Measurements from ENCODE around the gene SLIT1.

The SLIT1 gene

DNA sequence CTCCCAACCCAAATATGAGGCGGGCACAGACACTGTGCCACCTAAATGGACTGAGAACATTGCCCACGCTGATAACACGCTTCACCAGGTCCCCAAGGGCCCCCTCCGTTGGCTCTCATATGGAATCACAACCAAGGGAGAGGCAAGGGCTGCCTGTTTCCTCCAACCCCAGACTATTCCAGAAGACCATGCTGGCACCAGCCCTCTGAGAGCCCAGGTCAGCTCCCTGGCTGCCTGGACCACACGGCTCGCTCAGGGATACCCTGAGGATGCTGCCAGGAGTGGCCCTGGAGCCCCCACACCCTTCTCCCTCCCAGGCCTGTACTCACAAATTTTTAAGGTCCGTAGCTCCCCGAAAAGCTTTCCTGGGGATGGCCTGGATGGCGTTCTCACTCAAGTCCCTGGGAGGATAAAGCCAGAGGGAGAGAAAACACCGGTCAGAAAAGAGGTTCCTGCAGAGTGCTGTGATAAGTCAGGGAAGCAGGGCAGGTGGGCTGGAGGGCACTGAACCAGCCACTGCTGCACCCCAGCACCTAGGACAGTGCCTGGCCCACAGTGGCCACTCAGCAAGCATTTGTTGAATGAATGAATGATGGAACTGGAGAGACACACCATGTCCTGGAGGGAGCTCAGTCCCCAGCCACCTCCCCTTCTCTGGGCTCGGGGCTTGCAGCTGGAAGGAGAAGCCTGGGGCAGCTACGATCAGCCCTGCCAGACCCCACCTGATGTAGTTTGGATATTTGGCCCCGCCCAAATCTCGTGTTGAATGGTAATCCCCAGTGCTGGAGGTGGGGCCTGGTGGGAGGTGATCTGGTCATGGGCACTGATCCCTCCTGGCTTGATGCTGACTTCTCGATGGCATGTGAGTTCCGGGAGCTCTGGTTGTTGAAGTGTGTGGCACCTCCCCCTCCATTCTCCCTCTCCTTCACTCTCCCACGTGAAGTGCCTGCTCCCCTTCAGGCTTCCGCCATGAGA lies 119.8 kb downstream of the SLIT1 start:
- Histone ChIP-seq H3K79me1 (replicated peaks; ENCODE audit: low read length, poor library complexity, severe bottlenecking) (no peaks in the 10 kb centered on the region), H2BK15ac (ENCODE audit: low read depth, poor library complexity, severe bottlenecking) (no peak overlapping the region), H4K91ac (ENCODE audit: low read length) (no peak overlapping the region), H3K18ac (ENCODE audit: low read depth in 1 of 2, low read length in 2 of 2) (no peak overlapping the region), H2AFZ (ENCODE audit: low read depth, low read length) (no peak overlapping the region), H3K4me2 (ENCODE audit: low read length, poor library complexity, severe bottlenecking) (no peak overlapping the region), H2BK5ac (ENCODE audit: low read depth, low read length, poor library complexity, severe bottlenecking) (no peak overlapping the region), H4K8ac (ENCODE audit: low read length) (no peak overlapping the region), H2AK5ac (ENCODE audit: low read length, severe bottlenecking) (no peak overlapping the region), H3K27ac (ENCODE audit: low read length, poor library complexity, severe bottlenecking) (no peak overlapping the region), H3K14ac (ENCODE audit: low read length in 2 of 2) (no peak overlapping the region), H3K4me1 (ENCODE audit: control insufficient read depth, insufficient read depth, low read depth, low read length) (peaks cover 3% of the 10 kb centered on the region), H3K4me3 (ENCODE audit: insufficient read depth in 1 of 2, low read depth in 1 of 2, low read length in 2 of 2) (no peak overlapping the region), H3K9me3 (ENCODE audit: control insufficient read depth, low read length) (peaks cover 9% of the 10 kb centered on the region), H2BK12ac (ENCODE audit: low read length in 2 of 2) (no peak overlapping the region), H3K27me3 (ENCODE audit: control insufficient read depth in 1 of 2, insufficient read depth in 1 of 2, low read length in 2 of 2) (peaks cover 63 to 75% of the 10 kb centered on the region in 2 experiments), H3K23ac (ENCODE audit: low read length in 2 of 2) (no peak overlapping the region), H3K36me3 (ENCODE audit: control insufficient read depth in 1 of 2, insufficient read depth in 2 of 2, low read depth in 1 of 2, low read length in 2 of 2) (no peaks in the 10 kb centered on the region), H2BK120ac (ENCODE audit: low read depth, low read length) (no peak overlapping the region), H3K4ac (ENCODE audit: low read depth in 1 of 2, low read length in 2 of 2) (no peak overlapping the region), H3K9ac (ENCODE audit: low read length) (no peak overlapping the region)
- no peak for DNase-seq
- 66% methylated on average over 18 of the region's 18 CpGs for whole genome bisulfite sequencing

DNA sequence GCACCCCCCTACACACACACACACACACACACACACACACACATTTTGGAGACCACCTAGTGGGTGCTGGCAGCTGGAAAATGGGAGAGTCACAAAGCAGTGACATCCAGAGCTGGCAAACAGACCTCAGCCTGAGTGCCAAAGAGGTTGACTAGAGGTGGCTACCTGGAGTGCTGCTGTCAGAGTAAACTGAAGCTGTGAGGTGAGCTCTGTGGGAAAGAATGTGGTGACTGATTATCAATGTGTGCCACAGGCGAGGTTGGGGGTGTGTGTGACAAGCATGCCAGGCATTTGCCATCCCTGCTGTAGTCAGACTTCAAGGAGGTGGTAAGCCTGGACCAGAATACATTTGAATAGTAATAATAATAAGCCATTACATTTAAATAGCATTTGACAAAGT lies 120.6 kb downstream of the SLIT1 start:
- no peak overlapping the region for H3K4me3 ChIP-seq (ENCODE audit: insufficient read depth in 1 of 2, low read depth in 1 of 2, low read length in 2 of 2)
- no peaks in the 10 kb centered on the region for H3K36me3 ChIP-seq (ENCODE audit: control insufficient read depth in 1 of 2, insufficient read depth in 2 of 2, low read depth in 1 of 2, low read length in 2 of 2)
- H2BK15ac ChIP-seq (ENCODE audit: low read depth, poor library complexity, severe bottlenecking): no peak overlapping the region
- no peak overlapping the region for H2BK12ac ChIP-seq (ENCODE audit: low read length in 2 of 2)
- no peak overlapping the region for H4K8ac ChIP-seq (ENCODE audit: low read length)
- H3K79me1 ChIP-seq (replicated peaks; ENCODE audit: low read length, poor library complexity, severe bottlenecking): no peaks in the 10 kb centered on the region
- no peak overlapping the region for H4K91ac ChIP-seq (ENCODE audit: low read length)
- peaks cover 9% of the 10 kb centered on the region for H3K9me3 ChIP-seq (ENCODE audit: control insufficient read depth, low read length)
- H2AFZ ChIP-seq (ENCODE audit: low read depth, low read length): no peak overlapping the region
- no CpG with 5 or more reads among the region's 1 CpG for WGBS
- no peak overlapping the region for H3K9ac ChIP-seq (ENCODE audit: low read length)
- DNase-seq: no peak
- no peak overlapping the region for H3K18ac ChIP-seq (ENCODE audit: low read depth in 1 of 2, low read length in 2 of 2)
- no peak overlapping the region for H2BK120ac ChIP-seq (ENCODE audit: low read depth, low read length)
- H2BK5ac ChIP-seq (ENCODE audit: low read depth, low read length, poor library complexity, severe bottlenecking): no peak overlapping the region
- no peak overlapping the region for H3K14ac ChIP-seq (ENCODE audit: low read length in 2 of 2)
- no peak overlapping the region for H3K4me2 ChIP-seq (ENCODE audit: low read length, poor library complexity, severe bottlenecking)
- no peak overlapping the region for H3K23ac ChIP-seq (ENCODE audit: low read length in 2 of 2)
- H3K4me1 ChIP-seq (ENCODE audit: control insufficient read depth, insufficient read depth, low read depth, low read length): peaks cover 5% of the 10 kb centered on the region
- peaks cover 63 to 67% of the 10 kb centered on the region in 2 experiments for H3K27me3 ChIP-seq (ENCODE audit: control insufficient read depth in 1 of 2, insufficient read depth in 1 of 2, low read length in 2 of 2)
- no peak overlapping the region for H3K27ac ChIP-seq (ENCODE audit: low read length, poor library complexity, severe bottlenecking)
- no peak overlapping the region for H2AK5ac ChIP-seq (ENCODE audit: low read length, severe bottlenecking)
- no peak overlapping the region for H3K4ac ChIP-seq (ENCODE audit: low read depth in 1 of 2, low read length in 2 of 2)

DNA sequence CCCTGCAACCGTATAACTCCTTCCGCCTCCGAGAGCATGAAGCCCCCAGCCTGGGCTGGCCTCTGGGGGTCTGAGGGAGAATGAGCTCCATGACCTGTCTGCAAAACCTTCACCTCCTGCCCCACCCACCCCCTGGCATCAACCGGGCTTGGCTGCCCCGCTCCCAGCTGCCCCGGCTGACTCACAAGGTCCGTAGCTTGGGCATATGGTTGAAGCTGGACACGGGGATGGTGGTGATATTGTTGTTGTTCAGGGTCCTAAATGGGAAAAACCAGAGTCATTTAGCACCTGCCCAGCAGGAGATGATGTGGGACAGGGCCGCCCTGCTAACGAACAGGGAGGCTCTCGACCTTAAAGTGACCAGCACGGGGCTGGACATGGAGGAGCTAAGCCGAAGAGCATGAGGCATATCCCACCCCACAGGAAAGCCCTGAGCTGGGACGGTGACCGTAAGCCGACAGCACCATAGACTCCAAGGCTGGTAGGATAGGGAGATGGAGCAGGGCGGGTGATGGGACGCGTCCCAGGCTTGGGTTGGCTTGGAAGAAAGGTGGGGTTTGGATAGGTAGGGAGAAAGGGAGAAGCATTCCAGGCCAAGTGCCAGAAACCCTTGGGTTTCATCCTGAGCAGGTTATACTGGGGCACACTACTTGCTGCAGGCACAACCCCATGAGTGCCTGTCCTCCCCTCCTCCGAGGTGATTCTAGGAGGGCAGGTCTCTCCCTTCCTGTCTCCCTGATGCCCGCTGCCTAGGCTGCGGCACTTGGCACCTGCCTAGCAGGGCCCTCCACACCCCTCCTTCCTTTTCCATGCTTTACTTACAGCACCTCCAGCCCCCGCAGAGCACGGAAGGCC lies 121.5 kb downstream of the SLIT1 start:
- Histone ChIP-seq H3K27ac (ENCODE audit: low read length, poor library complexity, severe bottlenecking) (no peak overlapping the region), H2BK5ac (ENCODE audit: low read depth, low read length, poor library complexity, severe bottlenecking) (no peak overlapping the region), H2BK15ac (ENCODE audit: low read depth, poor library complexity, severe bottlenecking) (no peak overlapping the region), H3K14ac (ENCODE audit: low read length in 2 of 2) (no peak overlapping the region), H3K23ac (ENCODE audit: low read length in 2 of 2) (no peak overlapping the region), H2BK120ac (ENCODE audit: low read depth, low read length) (no peak overlapping the region), H3K4me2 (ENCODE audit: low read length, poor library complexity, severe bottlenecking) (no peak overlapping the region), H3K79me1 (replicated peaks; ENCODE audit: low read length, poor library complexity, severe bottlenecking) (no peaks in the 10 kb centered on the region), H3K9ac (ENCODE audit: low read length) (no peak overlapping the region), H3K18ac (ENCODE audit: low read depth in 1 of 2, low read length in 2 of 2) (no peak overlapping the region), H2AK5ac (ENCODE audit: low read length, severe bottlenecking) (no peak overlapping the region), H4K91ac (ENCODE audit: low read length) (no peak overlapping the region), H4K8ac (ENCODE audit: low read length) (no peak overlapping the region), H3K4me3 (ENCODE audit: insufficient read depth in 1 of 2, low read depth in 1 of 2, low read length in 2 of 2) (no peak overlapping the region), H3K27me3 (ENCODE audit: control insufficient read depth in 1 of 2, insufficient read depth in 1 of 2, low read length in 2 of 2) (peaks cover 59 to 60% of the 10 kb centered on the region in 2 experiments), H2BK12ac (ENCODE audit: low read length in 2 of 2) (no peak overlapping the region), H3K4me1 (ENCODE audit: control insufficient read depth, insufficient read depth, low read depth, low read length) (peaks cover 5% of the 10 kb centered on the region), H3K9me3 (ENCODE audit: control insufficient read depth, low read length) (peaks cover under 1% of the 10 kb centered on the region), H3K36me3 (ENCODE audit: control insufficient read depth in 1 of 2, insufficient read depth in 2 of 2, low read depth in 1 of 2, low read length in 2 of 2) (no peaks in the 10 kb centered on the region), H3K4ac (ENCODE audit: low read depth in 1 of 2, low read length in 2 of 2) (no peak overlapping the region), H2AFZ (ENCODE audit: low read depth, low read length) (no peak overlapping the region)
- WGBS: 88% methylated on average over 24 of the region's 24 CpGs
- DNase-seq: no peak

All from mesenchymal stem cell (in vitro differentiated cells and primary cell).